NCI-H345 treated with DMSO at 0.1 percent for 48 hours (cell line): Measurements from ENCODE around the gene ROR1.

Source experiments
- DNase-seq: peaks from one replicate; lab custom pipeline; 2025; ENCODE audit not compliant: unreplicated experiment; lab: John Stamatoyannopoulos, UW

ROR1 gene

GRCh38 chr1:64046891-64047290 lies 273.1 kb downstream of the ROR1 start:
- no peak for DNase-seq

- DNase-seq: no peak
These were observed 273.8 kb downstream of the ROR1 start for GRCh38 chr1:64047549-64047996.

GRCh38 chr1:64049900-64050540 lies 276.2 kb downstream of the ROR1 start:
- DNase-seq: no peak

GRCh38 chr1:64050601-64051000 lies 276.8 kb downstream of the ROR1 start:
- DNase-seq: no peak

DNA sequence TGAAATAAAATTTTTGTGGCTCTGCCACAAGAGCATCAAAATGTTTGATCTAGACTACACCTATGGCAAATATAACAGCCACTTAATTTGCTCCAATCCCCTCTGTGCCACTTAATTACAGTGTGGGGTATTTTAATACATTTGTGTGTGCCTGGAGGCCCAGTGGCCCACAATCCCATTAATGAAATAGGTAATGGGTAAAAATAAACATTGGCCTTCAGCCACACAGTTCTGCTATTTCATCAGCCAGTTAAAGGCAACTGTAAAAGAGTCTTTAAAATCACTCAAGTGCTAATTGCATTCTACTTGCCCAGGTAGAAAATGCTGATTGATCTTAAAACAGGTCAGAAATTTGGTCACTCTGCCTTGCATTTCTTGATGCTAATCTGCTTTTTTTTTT lies 278.0 kb downstream of the ROR1 start:
- no peak for DNase-seq

DNA sequence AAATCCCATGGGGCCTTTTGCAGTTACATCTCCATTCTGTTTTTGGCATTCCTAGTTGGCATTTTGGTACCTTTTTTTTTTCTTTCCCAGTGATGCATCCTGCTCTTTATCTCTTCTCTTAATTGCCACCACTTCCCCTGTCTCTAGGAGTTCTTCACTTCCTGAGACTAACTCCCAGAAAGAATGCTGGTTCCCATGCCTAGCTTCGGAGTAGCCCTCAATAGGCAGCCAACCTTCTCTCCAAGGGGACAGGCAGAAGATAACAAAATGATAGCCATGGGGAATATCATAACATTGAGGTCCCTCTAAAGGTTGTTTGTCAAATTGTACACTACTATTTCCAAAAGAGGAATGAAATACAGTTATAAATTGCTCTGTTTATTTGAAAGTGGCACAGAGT lies 279.0 kb downstream of the ROR1 start:
- DNase-seq: no peak

GRCh38 chr1:64055310-64055709 lies 281.5 kb downstream of the ROR1 start:
- no peak for DNase-seq

- no peak for DNase-seq
These were observed 285.7 kb downstream of the ROR1 start for GRCh38 chr1:64059556-64059955.

- no peak for DNase-seq
These were observed 286.9 kb downstream of the ROR1 start for GRCh38 chr1:64060611-64061302.

DNA sequence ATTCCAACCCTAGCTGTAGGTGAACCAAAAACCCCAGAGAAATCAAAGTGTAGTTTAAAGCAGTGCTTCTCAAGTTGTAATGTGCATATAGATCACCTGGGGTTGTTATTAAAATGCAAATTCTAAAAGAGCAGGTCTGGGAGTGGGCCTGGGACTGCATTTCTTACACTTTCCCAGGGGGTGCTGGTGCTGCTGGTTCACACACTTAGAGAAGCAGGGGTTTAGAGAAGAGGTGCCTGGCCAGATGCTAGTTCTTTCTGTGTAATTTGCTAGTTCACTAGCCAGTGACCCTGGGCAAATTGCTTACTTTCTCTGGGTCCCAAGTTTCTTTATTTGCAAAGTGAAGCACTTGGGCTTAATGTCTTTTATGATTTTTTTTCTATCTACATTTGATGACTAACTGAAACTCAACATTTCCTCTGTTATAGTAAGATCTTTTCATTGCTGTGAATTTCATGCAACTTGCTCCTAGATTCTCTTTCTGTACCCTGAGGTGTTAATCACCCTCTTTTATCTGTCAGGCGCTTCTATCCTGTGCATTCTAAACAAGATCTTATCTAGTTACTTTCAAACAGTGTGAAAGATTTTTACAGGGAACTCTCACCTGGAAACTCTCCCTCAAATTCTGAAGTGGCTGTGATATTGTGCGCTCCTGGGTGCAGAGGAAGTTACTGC lies 287.8 kb downstream of the ROR1 start:
- DNase-seq: no peak

GRCh38 chr1:64062529-64062928 lies 288.7 kb downstream of the ROR1 start:
- no peak for DNase-seq

GRCh38 chr1:64062941-64063581 lies 289.2 kb downstream of the ROR1 start:
- no peak for DNase-seq

GRCh38 chr1:64065571-64065970 lies 291.8 kb downstream of the ROR1 start:
- no peak for DNase-seq

- DNase-seq: no peak
These were observed 298.4 kb downstream of the ROR1 start for GRCh38 chr1:64072089-64072793.

DNA sequence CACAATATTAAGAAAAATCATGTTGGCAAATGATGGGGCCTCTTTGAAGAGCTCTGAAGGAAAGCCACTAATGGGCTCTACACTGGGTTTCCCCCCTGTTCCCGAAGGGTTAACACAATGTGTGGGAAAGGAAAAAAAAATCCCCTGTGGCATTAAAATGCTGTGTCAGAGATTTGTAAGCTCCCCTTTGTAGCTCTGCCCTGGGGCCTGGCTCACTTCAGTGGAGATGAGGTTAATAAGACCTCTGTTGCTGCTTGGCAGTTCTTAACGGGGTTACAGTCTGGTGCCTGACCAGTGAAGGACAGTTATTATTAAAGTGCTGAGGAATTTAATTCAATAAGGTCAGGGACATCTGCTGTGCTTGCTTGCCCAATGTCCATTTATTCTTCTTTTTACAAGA lies 299.9 kb downstream of the ROR1 start:
- no peak for DNase-seq

DNA sequence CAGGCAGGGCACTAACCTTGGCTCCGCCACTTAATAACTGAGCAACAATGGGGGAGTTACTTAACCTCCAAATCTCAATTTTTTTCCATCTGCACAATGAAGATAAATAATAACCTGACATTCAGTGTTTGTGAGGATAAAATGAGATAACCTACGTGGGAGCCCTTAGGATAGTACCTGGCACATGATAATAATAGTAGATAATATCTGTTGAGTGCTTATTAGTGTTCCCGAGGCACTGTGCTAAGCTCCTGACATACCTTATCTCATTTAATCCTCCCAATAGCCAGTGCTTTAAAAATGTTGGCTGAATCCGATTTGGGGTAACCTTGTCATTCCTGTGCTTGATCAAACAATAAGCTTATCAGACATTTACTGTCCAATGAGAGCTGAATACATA lies 300.9 kb downstream of the ROR1 start:
- no peak for DNase-seq

- DNase-seq: no peak
These were observed 303.6 kb downstream of the ROR1 start for GRCh38 chr1:64077281-64077940.

- no peak for DNase-seq
These were observed 307.2 kb downstream of the ROR1 start for GRCh38 chr1:64080941-64081562.

- DNase-seq: no peak
These were observed 308.6 kb downstream of the ROR1 start for GRCh38 chr1:64082459-64082858.

DNA sequence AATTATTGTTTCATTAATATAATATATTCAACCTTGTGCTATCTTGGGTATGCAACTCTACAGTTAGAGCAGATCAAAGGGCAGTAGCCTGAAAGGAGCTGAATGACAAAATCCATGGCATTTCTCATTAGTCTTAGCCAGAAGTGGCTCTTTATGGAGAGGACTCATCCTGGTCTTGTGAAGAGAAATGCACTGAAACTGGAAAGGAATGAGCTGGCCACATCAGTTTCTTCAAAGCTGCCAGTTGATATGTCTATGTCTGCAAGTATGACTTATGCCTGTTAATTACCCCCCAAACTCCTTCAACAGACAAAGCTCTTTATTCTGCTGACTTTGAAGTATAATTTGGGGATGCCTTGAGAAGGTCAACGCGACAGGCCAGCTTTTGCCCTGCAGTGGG lies 310.6 kb downstream of the ROR1 start:
- DNase-seq: no peak
